NCI-H2081 treated with DMSO at 0.1 percent for 48 hours (cell line): ENCODE measurements around the gene SPATA2.

Experiments
- DNase-seq: peaks from one replicate; lab custom pipeline; 2025; lab: John Stamatoyannopoulos, UW

Gene SPATA2

GRCh38 chr20:49935746-49936152 lies 20.4 kb upstream of the SPATA2 start:
- no peak for DNase-seq

GRCh38 chr20:49929142-49929494 lies 13.8 kb upstream of the SPATA2 start:
- no peak for DNase-seq

- DNase-seq, result no peak
These were observed 13.2 kb upstream of the SPATA2 start for GRCh38 chr20:49928411-49929141.

GRCh38 chr20:49925901-49926454 lies 10.6 kb upstream of the SPATA2 start:
- DNase-seq, result no peak

- no peak for DNase-seq
These were observed 8.9 kb upstream of the SPATA2 start for GRCh38 chr20:49924247-49924646.

GRCh38 chr20:49919461-49919860 lies 4.1 kb upstream of the SPATA2 start:
- DNase-seq, result no peak

- no peak for DNase-seq
These were observed 3.7 kb upstream of the SPATA2 start for GRCh38 chr20:49919009-49919408.

- no peak for DNase-seq
These were observed 3.1 kb upstream of the SPATA2 start for GRCh38 chr20:49918446-49918845.

- DNase-seq, result no peak
These were observed 1.0 kb upstream of the SPATA2 start for GRCh38 chr20:49916146-49917002.

GRCh38 chr20:49915118-49915379 lies 280 bp downstream of the SPATA2 start:
- no peak for DNase-seq

- no peak for DNase-seq
These were observed 815 bp downstream of the SPATA2 start for GRCh38 chr20:49914310-49915117.

- no peak for DNase-seq
These were observed 1.8 kb downstream of the SPATA2 start for GRCh38 chr20:49913399-49914047.

- DNase-seq, result no peak
These were observed 5.0 kb downstream of the SPATA2 start for GRCh38 chr20:49910340-49910706.

- no peak for DNase-seq
These were observed 5.6 kb downstream of the SPATA2 start for GRCh38 chr20:49909499-49910339.

GRCh38 chr20:49908258-49908565 lies 7.1 kb downstream of the SPATA2 start:
- DNase-seq, result no peak

- no peak for DNase-seq
These were observed 7.7 kb downstream of the SPATA2 start for GRCh38 chr20:49907405-49908257.

- no peak for DNase-seq
These were observed 8.6 kb downstream of the SPATA2 start for GRCh38 chr20:49906615-49907154.

GRCh38 chr20:49906101-49906604 lies 9.2 kb downstream of the SPATA2 start:
- DNase-seq, result no peak

GRCh38 chr20:49905415-49906091 lies 9.8 kb downstream of the SPATA2 start:
- no peak for DNase-seq
